GM12878 (cell line): ENCODE data around the gene THAP7. TPM values are rescaled to one million over a fixed set of nuclear protein-coding genes. Genes with fewer than 3 reads are reported as not detected.

Experiments
- ATAC-seq: fragments of 200-7000 bp; cut with Tn5 transposase; 3 replicates; pipeline ENCODE4 v1.9.1; 2020; ENCODE audit warnings: mild to moderate bottlenecking, moderate library complexity
- BruUV-seq: library from RNA; stranded (reverse); fragments of 400-500 nt; replicated peaks from 2 replicates; lab custom pipeline; 2021; lab: Mats Ljungman, UMichigan
- CTCF ChIA-PET: fragments of 300-600 bp; sonication (Branson Sonifier 250); formaldehyde crosslinking; extraction: SDS; loops from one replicate; lab custom pipeline; 2021; ENCODE audit warnings: inconsistent platforms; lab: Yijun Ruan, JAX
- POLR2A ChIA-PET: fragments of 350-600 bp; formaldehyde crosslinking; extraction: SDS; loops from one replicate; lab custom pipeline; 2021; ENCODE audit warnings: inconsistent platforms; lab: Charles Lee
- RAD21 ChIA-PET: fragments of 300-600 bp; sonication (Branson Sonifier 250); formaldehyde crosslinking; loops from one replicate; lab custom pipeline; 2023; ENCODE audit warnings: antibody characterized with exemption; ENCODE audit not compliant: unreplicated experiment; lab: Charles Lee
- SMC1A ChIA-PET: fragments of 300-600 bp; sonication (Branson Sonifier 250); formaldehyde crosslinking; loops from one replicate; lab custom pipeline; 2023; ENCODE audit not compliant: unreplicated experiment, uncharacterized antibody; lab: Charles Lee
- DNase-seq: peaks from one replicate; pipeline ENCODE4 v3.0.0-alpha.2; 2011; ENCODE audit warnings: low read depth, low spot score
- FAIRE-seq: peaks from 3 replicates; lab custom pipeline; 2011; peaks lifted over from hg19 to GRCh38; lab: Jason Lieb, UNC
- H2AFZ ChIP-seq: 2 replicates; pipeline ENCODE4 v1.6.0; 2011; ENCODE audit warnings: low read depth, low read length, control low read depth; ENCODE audit not compliant: control insufficient read depth
- H3K27ac ChIP-seq: 2 replicates; pipeline ENCODE4 v1.5.1; 2011; ENCODE audit warnings: control low read depth; ENCODE audit not compliant: control insufficient read depth, insufficient read depth
- H3K27me3 ChIP-seq, 2 experiments: replicated peaks in 1 of 2; 2 replicates each; pipeline versions ENCODE4 v1.6.0 to v1.6.1; 2011; ENCODE audit warnings: low read length in 1 of 2; ENCODE audit not compliant: control insufficient read depth in 2 of 2, insufficient read depth in 2 of 2
- H3K36me3 ChIP-seq, 2 experiments: 2 replicates each; pipeline ENCODE4 v1.5.1; 2011; ENCODE audit warnings: low read length in 1 of 2; ENCODE audit not compliant: control insufficient read depth in 2 of 2, insufficient read depth in 2 of 2
- H3K4me1 ChIP-seq: 2 replicates; pipeline ENCODE4 v1.6.1; 2011; ENCODE audit warnings: mild to moderate bottlenecking, low read length, moderate library complexity, mixed read lengths; ENCODE audit not compliant: control insufficient read depth, insufficient read depth
- H3K4me2 ChIP-seq: 2 replicates; pipeline ENCODE4 v1.6.0; 2011; ENCODE audit warnings: control low read depth; ENCODE audit not compliant: control insufficient read depth, insufficient read depth
- H3K4me3 ChIP-seq: fragments of 200-600 bp; sonication (generic); 2 replicates; pipeline ENCODE4 v1.5.1; 2016
- H3K79me2 ChIP-seq: 2 replicates; pipeline ENCODE4 v1.6.0; 2011; ENCODE audit warnings: low read length; ENCODE audit not compliant: control insufficient read depth, insufficient read depth
- H3K9ac ChIP-seq: 2 replicates; pipeline ENCODE4 v1.8.0; 2011; ENCODE audit warnings: low read length, control low read depth, mixed read lengths; ENCODE audit not compliant: control insufficient read depth, insufficient read depth
- H3K9me3 ChIP-seq: replicated peaks from 3 replicates; pipeline ENCODE4 v1.5.1; 2011; ENCODE audit warnings: mild to moderate bottlenecking, low read length; ENCODE audit not compliant: control insufficient read depth, insufficient read depth
- H4K20me1 ChIP-seq: 2 replicates; pipeline ENCODE4 v1.6.0; 2011; ENCODE audit not compliant: control insufficient read depth, insufficient read depth
- BHLHE40 ChIP-seq, 2 experiments: fragments of 450-650 bp in 1 of 2; IDR thresholded peaks; 2 replicates each; pipeline ENCODE4 v1.6.1; 2011 to 2017; ENCODE audit warnings: low read depth in 2 of 2, borderline replicate concordance in 1 of 2, improper control_type of control experiment in 1 of 2, low read length in 1 of 2, mild to moderate bottlenecking in 1 of 2
- E2F4 ChIP-seq: IDR thresholded peaks from 2 replicates; pipeline ENCODE4 v1.6.1; 2012; ENCODE audit warnings: low read depth, low read length, improper control_type of control experiment
- GATAD2B ChIP-seq: fragments of 450-650 bp; conservative IDR thresholded peaks from 2 replicates; pipeline ENCODE4 v1.6.1; 2017; ENCODE audit warnings: low read depth, mild to moderate bottlenecking, moderate library complexity
- SMC3 ChIP-seq: IDR thresholded peaks from 2 replicates; pipeline ENCODE4 v1.6.1; 2011; ENCODE audit warnings: low read length, improper control_type of control experiment, borderline replicate concordance
- WGBS: methylation state at CpG from one replicate; pipeline ENCODE4 v1.1.6; 2016; ENCODE audit warnings: low lambda C conversion rate; ENCODE audit not compliant: insufficient replicate concordance, insufficient coverage; ENCODE audit errors: missing lambda C conversion rate; 5-methylcytosine and 5-hydroxymethylcytosine counted together
- in situ Hi-C: fragments of 300-500 bp; cut with MboI; formaldehyde crosslinking; loops from 9 replicates; pipeline ENCODE4 v1.14.3; 2018; ENCODE audit warnings: mixed read lengths
- intact Hi-C: fragments of 100-400 bp; cut with micrococcal nuclease; formaldehyde crosslinking; loops from one replicate; pipeline ENCODE4 v1.14.2; 2022; ENCODE audit not compliant: unreplicated experiment
- polyA plus RNA-seq, 11 experiments: library from polyadenylated mRNA; depleted of rRNA in 4 of 11; unstranded in 6 of 11; stranded (reverse) in 5 of 11; fragments of >200 nt; fragmentation: Nextera tagmentation in 4 of 11; fragmentation: Illumina TruSeq in 1 of 11; extraction: Ambion mirVana in 4 of 11; extraction: Trizol in 1 of 11; gene quantifications; 1 replicate in 1 of 11; 2 replicates in 10 of 11; pipeline versions ENCODE4 v1.2.1 to v1.2.3, GENCODE V29; 2011 to 2016; ENCODE audit warnings: inconsistent platforms in 2 of 11, missing spikeins in 2 of 11, low read depth in 1 of 11
- total RNA-seq, 4 experiments: library from RNA; depleted of rRNA in 3 of 4; stranded (reverse); fragments of >200 nt in 3 of 4; fragmentation: Illumina TruSeq in 1 of 4; extraction: Trizol in 1 of 4; gene quantifications; 2 replicates each; pipeline versions ENCODE4 v1.2.1 to v1.2.3, GENCODE V29; 2013 to 2021
- TF ChIP-seq, protein P1 (sequence below): fragments of 450-650 bp; IDR thresholded peaks from 2 replicates; pipeline ENCODE4 v1.6.1; 2016; ENCODE audit warnings: mild to moderate bottlenecking

THAP7 gene
- total and polyA plus RNA-seq, 10 of the 15 experiments (the other 5 are each of a cell fraction or from before 2014, with no cell fraction given) = 0.66 to 58.3 (median 26.3) TPM

GRCh38 chr22:21029486-21030025 is 27.6 kb upstream of the THAP7 start:
- TF ChIP-seq SMC3 = no peak
- no peak for TF ChIP-seq E2F4
- no peak for TF ChIP-seq GATAD2B
- TF ChIP-seq, all 136 proteins: peak for 0
- Histone ChIP-seq H3K27ac (no peak overlapping the region), H3K9ac (no peak overlapping the region), H3K9me3 (no peaks in the 10 kb centered on the region), H3K4me1 (peaks cover 14% of the 10 kb centered on the region), H2AFZ (no peak overlapping the region), H3K4me3 (no peak overlapping the region), H3K79me2 (no peaks in the 10 kb centered on the region), H3K4me2 (no peak overlapping the region), H3K27me3 (no peaks in the 10 kb centered on the region; a peak in 1 of 4 replicates), H3K36me3 (no peaks in the 10 kb centered on the region), H4K20me1 (no peaks in the 10 kb centered on the region)
- WGBS = 28% methylated on average over 12 of the region's 12 CpGs
- ChIA-PET RAD21 (no interaction called here), CTCF (no interaction called here), POLR2A (no interaction called here), SMC1A (interaction anchor here (0.5 kb wide), 1 partner anchor 12 kb away, joined by 3 read pairs; no protein-coding TSS in a partner anchor)
- ATAC-seq = no peak
- BruUV-seq = no TSS peak
- no peak for DNase-seq
- no peak for FAIRE-seq
- in situ Hi-C loops = no loop called here
- intact Hi-C loops = no loop called here

- H3K27ac ChIP-seq = no peak overlapping the region
- H3K9me3 ChIP-seq = no peaks in the 10 kb centered on the region
- no peak for ATAC-seq
- H3K36me3 ChIP-seq = no peaks in the 10 kb centered on the region
- ChIA-PET CTCF (no interaction called here), POLR2A (no interaction called here), SMC1A (no interaction called here), RAD21 (no interaction called here)
- peaks cover 11% of the 10 kb centered on the region for H3K4me1 ChIP-seq
- H4K20me1 ChIP-seq = no peaks in the 10 kb centered on the region
- no peaks in the 10 kb centered on the region for H3K79me2 ChIP-seq
- no peak overlapping the region for H3K9ac ChIP-seq
- no peak overlapping the region for H3K4me3 ChIP-seq
- TF ChIP-seq BHLHE40 (IDR thresholded peaks at IDR 0.05; ENCODE audit: borderline replicate concordance in 1 of 2, low read depth in 2 of 2, low read length in 1 of 2) = no peak
- TF ChIP-seq, protein P1, sequence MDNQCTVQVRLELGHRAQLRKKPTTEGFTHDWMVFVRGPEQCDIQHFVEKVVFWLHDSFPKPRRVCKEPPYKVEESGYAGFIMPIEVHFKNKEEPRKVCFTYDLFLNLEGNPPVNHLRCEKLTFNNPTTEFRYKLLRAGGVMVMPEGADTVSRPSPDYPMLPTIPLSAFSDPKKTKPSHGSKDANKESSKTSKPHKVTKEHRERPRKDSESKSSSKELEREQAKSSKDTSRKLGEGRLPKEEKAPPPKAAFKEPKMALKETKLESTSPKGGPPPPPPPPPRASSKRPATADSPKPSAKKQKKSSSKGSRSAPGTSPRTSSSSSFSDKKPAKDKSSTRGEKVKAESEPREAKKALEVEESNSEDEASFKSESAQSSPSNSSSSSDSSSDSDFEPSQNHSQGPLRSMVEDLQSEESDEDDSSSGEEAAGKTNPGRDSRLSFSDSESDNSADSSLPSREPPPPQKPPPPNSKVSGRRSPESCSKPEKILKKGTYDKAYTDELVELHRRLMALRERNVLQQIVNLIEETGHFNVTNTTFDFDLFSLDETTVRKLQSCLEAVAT = no peak
- in situ Hi-C loops (no loop called here), intact Hi-C loops (no loop called here)
- no peak overlapping the region for H2AFZ ChIP-seq
- H3K27me3 ChIP-seq = no peaks in the 10 kb centered on the region; a peak in 1 of 4 replicates
- no TSS peak for BruUV-seq
- no peak for FAIRE-seq
- WGBS = 28% methylated on average over 13 of the region's 13 CpGs
- H3K4me2 ChIP-seq = no peak overlapping the region
- no peak for DNase-seq
These were observed 26.6 kb upstream of the THAP7 start for GRCh38 chr22:21028277-21029251.
